Activated CD8-positive, alpha-beta memory T cell treated with anti-CD3 and anti-CD28 coated beads for 36 hours (primary cell): ENCODE data around the gene ADNP2. TPM values are rescaled to one million over a fixed set of nuclear protein-coding genes. Genes with fewer than 3 reads are reported as not detected.

Source experiments
- CTCF ChIA-PET: fragments of 350-600 bp; sonication (Branson Sonifier 250); formaldehyde crosslinking; loops from one replicate; lab custom pipeline; 2021; ENCODE audit warnings: antibody characterized with exemption; lab: Charles Lee
- POLR2A ChIA-PET: fragments of 350-600 bp; sonication (Branson Sonifier 250); formaldehyde crosslinking; loops from one replicate; lab custom pipeline; 2021; ENCODE audit warnings: antibody characterized with exemption; lab: Charles Lee
- total RNA-seq, 2 experiments: library from RNA; stranded (reverse); gene quantifications; one replicate each; pipeline ENCODE4 v1.2.3, GENCODE V29; 2021

Gene ADNP2
- total RNA-seq, 2 experiments from 2014 or later = 22.2 to 22.7 TPM

- CTCF ChIA-PET = no interaction called here
These were observed 5.8 kb upstream of the ADNP2 start for GRCh38 chr18:80103231-80103630.

GRCh38 chr18:80104364-80104779, 4.7 kb upstream of the ADNP2 start:
- ChIA-PET POLR2A (no interaction called here), CTCF (no interaction called here)

More at GRCh38 chr18:80103231-80103630, 5.8 kb upstream of the ADNP2 start:
- POLR2A ChIA-PET = no interaction called here

GRCh38 chr18:80105369-80106167, 3.5 kb upstream of the ADNP2 start:
- ChIA-PET POLR2A (no interaction called here), CTCF (no interaction called here)

GRCh38 chr18:80106482-80107051, 2.5 kb upstream of the ADNP2 start:
- POLR2A ChIA-PET = no interaction called here
- CTCF ChIA-PET = no interaction called here

GRCh38 chr18:80107426-80107825, 1.6 kb upstream of the ADNP2 start:
- ChIA-PET POLR2A (no interaction called here), CTCF (no interaction called here)

GRCh38 chr18:80108121-80108536, 933 bp upstream of the ADNP2 start:
- ChIA-PET CTCF (no interaction called here), POLR2A (interaction anchor here (2.2 kb wide), 1 partner anchor 74 kb away, joined by 16 read pairs; the partner anchor contains the start of gene RBFA)

GRCh38 chr18:80109676-80110078, 615 bp downstream of the ADNP2 start:
- ChIA-PET CTCF (interaction anchor here (0.8 to 1.6 kb wide), 3 partner anchors 48 to 75 kb away, joined by 3 read pairs; partner anchors contain the start of gene RBFA), POLR2A (interaction anchor here (2.2 kb wide), 1 partner anchor 75 kb away, joined by 16 read pairs; the partner anchor contains the start of gene RBFA)

- ChIA-PET POLR2A (no interaction called here), CTCF (no interaction called here)
These were observed 3.7 kb downstream of the ADNP2 start for GRCh38 chr18:80112624-80113248.

- CTCF ChIA-PET = no interaction called here
- POLR2A ChIA-PET = no interaction called here
These were observed 6.0 kb downstream of the ADNP2 start for GRCh38 chr18:80115035-80115434.

GRCh38 chr18:80119111-80119510, 10.0 kb downstream of the ADNP2 start:
- POLR2A ChIA-PET = no interaction called here
- CTCF ChIA-PET = no interaction called here

GRCh38 chr18:80120932-80121331, 11.9 kb downstream of the ADNP2 start:
- POLR2A ChIA-PET = no interaction called here
- CTCF ChIA-PET = no interaction called here

GRCh38 chr18:80124131-80124530, 15.1 kb downstream of the ADNP2 start:
- ChIA-PET CTCF (no interaction called here), POLR2A (no interaction called here)

GRCh38 chr18:80126797-80127196, 17.7 kb downstream of the ADNP2 start:
- ChIA-PET POLR2A (no interaction called here), CTCF (no interaction called here)

- CTCF ChIA-PET = no interaction called here
- POLR2A ChIA-PET = no interaction called here
These were observed 18.6 kb downstream of the ADNP2 start for GRCh38 chr18:80127635-80128034.

GRCh38 chr18:80129672-80130367, 20.8 kb downstream of the ADNP2 start:
- POLR2A ChIA-PET = no interaction called here
- CTCF ChIA-PET = no interaction called here

- CTCF ChIA-PET = no interaction called here
- POLR2A ChIA-PET = no interaction called here
These were observed 21.5 kb downstream of the ADNP2 start for GRCh38 chr18:80130555-80130954.

- CTCF ChIA-PET = no interaction called here
- POLR2A ChIA-PET = no interaction called here
These were observed 23.2 kb downstream of the ADNP2 start for GRCh38 chr18:80132180-80132812.

GRCh38 chr18:80133124-80133523, 24.1 kb downstream of the ADNP2 start:
- ChIA-PET POLR2A (no interaction called here), CTCF (interaction anchor here (0.7 kb wide), 1 partner anchor 112 kb away, joined by 3 read pairs; no protein-coding TSS in a partner anchor)

- POLR2A ChIA-PET = no interaction called here
- CTCF ChIA-PET = interaction anchor here (0.6 kb wide), 1 partner anchor 947 kb away, joined by 3 read pairs; no protein-coding TSS in a partner anchor
These were observed 26.1 kb downstream of the ADNP2 start for GRCh38 chr18:80135136-80135535.
